Neural progenitor cell (in vitro differentiated cells): Measurements from ENCODE around the gene APLF. TPM values are rescaled to one million over a fixed set of nuclear protein-coding genes. Genes with fewer than 3 reads are reported as not detected.

Experiments used
- DNase-seq: peaks from one replicate; pipeline ENCODE4 v3.0.0-alpha.2; 2016; ENCODE audit warnings: low spot score
- H2AFZ ChIP-seq: fragments of 200-600 bp; sonication (generic); replicated peaks from 2 replicates; pipeline ENCODE4 v1.6.1; 2016; ENCODE audit warnings: antibody characterized with exemption
- H3F3A ChIP-seq: fragments of 200-600 bp; sonication (generic); 2 replicates; pipeline ENCODE4 v1.6.1; 2016; ENCODE audit warnings: antibody characterized with exemption, low read depth
- H3K27ac ChIP-seq: fragments of 200-600 bp; sonication (generic); 2 replicates; pipeline ENCODE4 v1.5.1; 2016; ENCODE audit warnings: mild to moderate bottlenecking
- H3K27me3 ChIP-seq: fragments of 200-600 bp; sonication (generic); 2 replicates; pipeline ENCODE4 v1.6.1; 2016; ENCODE audit warnings: mild to moderate bottlenecking, moderate library complexity
- H3K36me3 ChIP-seq: fragments of 200-600 bp; sonication (generic); 2 replicates; pipeline ENCODE4 v1.5.1; 2016
- H3K4me1 ChIP-seq: fragments of 200-600 bp; sonication (generic); 2 replicates; pipeline ENCODE4 v1.6.1; 2016; ENCODE audit warnings: mixed run types
- H3K4me2 ChIP-seq: fragments of 200-600 bp; sonication (generic); 2 replicates; pipeline ENCODE4 v1.6.1; 2016
- H3K4me3 ChIP-seq: fragments of 200-600 bp; sonication (generic); 2 replicates; pipeline ENCODE4 v1.5.1; 2016
- H3K79me2 ChIP-seq: fragments of 200-600 bp; sonication (generic); 2 replicates; pipeline ENCODE4 v1.6.1; 2016; ENCODE audit warnings: low read depth
- H3K9ac ChIP-seq: fragments of 200-600 bp; sonication (generic); 2 replicates; pipeline ENCODE4 v1.6.1; 2016
- H3K9me3 ChIP-seq: fragments of 200-600 bp; sonication (generic); 2 replicates; pipeline ENCODE4 v1.5.1; 2016; ENCODE audit warnings: low read depth
- H4K20me1 ChIP-seq: fragments of 200-600 bp; sonication (generic); 2 replicates; pipeline ENCODE4 v1.6.1; 2016; ENCODE audit warnings: low read depth
- H3K27ac Mint-ChIP-seq: 3 replicates; pipeline ENCODE4 v1.8.0; 2021; ENCODE audit warnings: mixed read lengths
- H3K27me3 Mint-ChIP-seq: 2 replicates; pipeline ENCODE4 v1.8.0; 2022; ENCODE audit warnings: low read depth, mild to moderate bottlenecking, inconsistent platforms, moderate library complexity, mixed read lengths; ENCODE audit not compliant: insufficient read depth
- H3K36me3 Mint-ChIP-seq: 3 replicates; pipeline ENCODE4 v1.8.0; 2021; ENCODE audit warnings: mixed read lengths
- H3K4me1 Mint-ChIP-seq: 3 replicates; pipeline ENCODE4 v1.8.0; 2021; ENCODE audit warnings: mixed read lengths
- H3K4me3 Mint-ChIP-seq: 3 replicates; pipeline ENCODE4 v1.8.0; 2021; ENCODE audit warnings: mild to moderate bottlenecking, moderate library complexity, mixed read lengths
- H3K9me3 Mint-ChIP-seq: 3 replicates; pipeline ENCODE4 v1.8.0; 2020; ENCODE audit warnings: mixed read lengths
- CTCF ChIP-seq: fragments of 200-600 bp; sonication (generic); IDR thresholded peaks from 2 replicates; pipeline ENCODE4 v1.5.1; 2017; ENCODE audit warnings: antibody characterized with exemption, mild to moderate bottlenecking
- EZH2 ChIP-seq: fragments of 200-600 bp; sonication (generic); IDR thresholded peaks from 2 replicates; pipeline ENCODE4 v1.6.1; 2017; ENCODE audit warnings: antibody characterized with exemption, mild to moderate bottlenecking, moderate library complexity
- EZH2phosphoT487 ChIP-seq: fragments of 200-600 bp; sonication (generic); IDR thresholded peaks from 2 replicates; pipeline ENCODE4 v1.6.1; 2017; ENCODE audit warnings: antibody characterized with exemption
- total RNA-seq: library from RNA; depleted of rRNA; stranded (reverse); fragments of >200 nt; gene quantifications from 2 replicates; pipeline ENCODE4 v1.2.3, GENCODE V29; 2015; ENCODE audit warnings: low replicate concordance

Gene APLF
- total RNA-seq, 1 donor from 2014 or later: 16.9 TPM

- H3K4me1 Mint-ChIP-seq: peaks cover 8% of the 10 kb centered on the region
- no peaks in the 10 kb centered on the region for H3K36me3 Mint-ChIP-seq
- Histone ChIP-seq H4K20me1 (no peaks in the 10 kb centered on the region), H3F3A (peaks cover 3% of the 10 kb centered on the region), H3K79me2 (peaks cover 46% of the 10 kb centered on the region), H3K9ac (no peak overlapping the region), H3K4me1 (peaks cover 9% of the 10 kb centered on the region), H2AFZ (no peak overlapping the region), H3K27me3 (no peaks in the 10 kb centered on the region), H3K4me3 (no peak overlapping the region), H3K36me3 (no peaks in the 10 kb centered on the region), H3K4me2 (no peak overlapping the region), H3K27ac (no peak overlapping the region), H3K9me3 (no peaks in the 10 kb centered on the region)
- no peak for TF ChIP-seq CTCF
- TF ChIP-seq EZH2phosphoT487: no peak
- TF ChIP-seq EZH2: no peak
- peaks cover 2% of the 10 kb centered on the region for H3K27me3 Mint-ChIP-seq
- no peak for DNase-seq
- no peak overlapping the region for H3K27ac Mint-ChIP-seq
- no peaks in the 10 kb centered on the region for H3K9me3 Mint-ChIP-seq
- H3K4me3 Mint-ChIP-seq: no peak overlapping the region
Measured at GRCh38 chr2:68471385-68471784, 4.0 kb downstream of the APLF start.

- H3K36me3 Mint-ChIP-seq: no peaks in the 10 kb centered on the region
- Histone ChIP-seq H3K36me3 (no peaks in the 10 kb centered on the region), H2AFZ (no peak overlapping the region), H3K4me2 (no peak overlapping the region), H3F3A (no peaks in the 10 kb centered on the region), H3K4me1 (peaks cover 8% of the 10 kb centered on the region), H3K27me3 (no peaks in the 10 kb centered on the region), H4K20me1 (no peaks in the 10 kb centered on the region), H3K27ac (no peak overlapping the region), H3K9ac (no peak overlapping the region), H3K4me3 (no peak overlapping the region), H3K79me2 (peaks cover 45% of the 10 kb centered on the region), H3K9me3 (no peaks in the 10 kb centered on the region)
- TF ChIP-seq EZH2 (no peak), CTCF (no peak), EZH2phosphoT487 (no peak)
- DNase-seq: no peak
- peaks cover 2% of the 10 kb centered on the region for H3K27me3 Mint-ChIP-seq
- no peaks in the 10 kb centered on the region for H3K9me3 Mint-ChIP-seq
- H3K4me1 Mint-ChIP-seq: peaks cover 4% of the 10 kb centered on the region
- no peak overlapping the region for H3K27ac Mint-ChIP-seq
- H3K4me3 Mint-ChIP-seq: no peak overlapping the region
Measured at GRCh38 chr2:68472796-68473414, 5.5 kb downstream of the APLF start.

- no peaks in the 10 kb centered on the region for H3F3A ChIP-seq
- Mint-ChIP-seq H3K9me3 (no peaks in the 10 kb centered on the region), H3K27me3 (no peaks in the 10 kb centered on the region), H3K4me3 (no peak overlapping the region), H3K27ac (no peak overlapping the region), H3K36me3 (no peaks in the 10 kb centered on the region), H3K4me1 (no peaks in the 10 kb centered on the region)
- no peak overlapping the region for H2AFZ ChIP-seq
- H3K4me2 ChIP-seq: no peak overlapping the region
- H4K20me1 ChIP-seq: no peaks in the 10 kb centered on the region
- DNase-seq: no peak
- no peaks in the 10 kb centered on the region for H3K9me3 ChIP-seq
- H3K4me1 ChIP-seq: no peaks in the 10 kb centered on the region
- H3K27me3 ChIP-seq: no peaks in the 10 kb centered on the region
- TF ChIP-seq EZH2phosphoT487 (no peak), CTCF (no peak), EZH2 (no peak)
- H3K9ac ChIP-seq: no peak overlapping the region
- H3K4me3 ChIP-seq: no peak overlapping the region
- H3K27ac ChIP-seq: no peak overlapping the region
- H3K36me3 ChIP-seq: no peaks in the 10 kb centered on the region
- H3K79me2 ChIP-seq: peaks cover 23% of the 10 kb centered on the region
Measured at GRCh38 chr2:68475110-68475509, 7.7 kb downstream of the APLF start.
